OCI-LY1 (cell line): Measurements from ENCODE around the gene NAV2.

Experiments
- H2AFZ ChIP-seq: fragments of 200-600 bp; sonication (generic), shearing (Covaris generic); 2 replicates; pipeline ENCODE4 v1.6.0; 2014; ENCODE audit warnings: antibody characterized with exemption, mild to moderate bottlenecking, low read length
- H3F3A ChIP-seq: fragments of 200-600 bp; sonication (generic), shearing (Covaris generic); 2 replicates; pipeline ENCODE4 v1.6.0; 2014; ENCODE audit warnings: mild to moderate bottlenecking, antibody characterized with exemption, low read length, moderate library complexity; ENCODE audit not compliant: insufficient read depth
- H3K27ac ChIP-seq: fragments of 200-600 bp; sonication (generic); 2 replicates; pipeline ENCODE4 v1.5.1; 2014; ENCODE audit warnings: low read length, mixed run types, mild to moderate bottlenecking, low read depth; ENCODE audit not compliant: poor library complexity, severe bottlenecking
- H3K27me3 ChIP-seq: fragments of 200-600 bp; sonication (generic); 2 replicates; pipeline ENCODE4 v1.6.0; 2014; ENCODE audit warnings: antibody characterized with exemption, mild to moderate bottlenecking, low read length, moderate library complexity; ENCODE audit not compliant: insufficient read depth
- H3K36me3 ChIP-seq: fragments of 200-600 bp; sonication (generic); 2 replicates; pipeline ENCODE4 v1.6.1; 2014; ENCODE audit warnings: mild to moderate bottlenecking, antibody characterized with exemption, low read length, moderate library complexity, mixed read lengths; ENCODE audit not compliant: insufficient read depth
- H3K4me1 ChIP-seq: fragments of 200-600 bp; sonication (generic); 2 replicates; pipeline ENCODE4 v1.5.1; 2014; ENCODE audit warnings: mild to moderate bottlenecking, low read length, moderate library complexity; ENCODE audit not compliant: insufficient read depth, severe bottlenecking
- H3K4me2 ChIP-seq: fragments of 200-600 bp; sonication (generic), shearing (Covaris generic); 2 replicates; pipeline ENCODE4 v1.6.1; 2014; ENCODE audit warnings: low read length
- H3K4me3 ChIP-seq: fragments of 200-600 bp; sonication (generic); 2 replicates; pipeline ENCODE4 v1.5.1; 2014; ENCODE audit warnings: low read length, low read depth, mild to moderate bottlenecking, mixed read lengths; ENCODE audit not compliant: poor library complexity, severe bottlenecking
- H3K79me2 ChIP-seq: fragments of 200-600 bp; shearing (Covaris generic); 2 replicates; pipeline ENCODE4 v1.6.1; 2016; ENCODE audit warnings: mixed run types, low read length, mixed read lengths; ENCODE audit not compliant: insufficient read depth
- H3K9ac ChIP-seq: fragments of 200-600 bp; sonication (generic), shearing (Covaris generic); 2 replicates; pipeline ENCODE4 v1.6.1; 2014; ENCODE audit warnings: mild to moderate bottlenecking, low read length, mixed read lengths
- H3K9me2 ChIP-seq: fragments of 200-600 bp; sonication (generic), shearing (Covaris generic); 2 replicates; pipeline ENCODE4 v1.6.1; 2014; ENCODE audit warnings: low read depth, mild to moderate bottlenecking, low read length, mixed read lengths
- H3K9me3 ChIP-seq: fragments of 200-600 bp; shearing (Covaris generic); 2 replicates; pipeline ENCODE4 v1.6.1; 2014; ENCODE audit warnings: low read length, mixed read lengths
- H4K20me1 ChIP-seq: fragments of 200-600 bp; sonication (generic), shearing (Covaris generic); 2 replicates; pipeline ENCODE4 v1.6.0; 2016; ENCODE audit warnings: mild to moderate bottlenecking, low read length; ENCODE audit not compliant: insufficient read depth
- EZH2 ChIP-seq: fragments of 200-600 bp; sonication (generic), shearing (Covaris generic); IDR thresholded peaks from 2 replicates; pipeline ENCODE4 v1.8.0; 2017; ENCODE audit warnings: borderline replicate concordance, mixed run types, mild to moderate bottlenecking, antibody characterized with exemption, low read length, moderate library complexity, mixed read lengths
- TF ChIP-seq, protein P1 (sequence below): fragments of 200-600 bp; sonication (generic), shearing (Covaris generic); IDR thresholded peaks from 2 replicates; pipeline ENCODE4 v1.5.1; 2017; ENCODE audit warnings: mild to moderate bottlenecking, antibody characterized with exemption, low read length, moderate library complexity, mixed read lengths

NAV2 gene

DNA sequence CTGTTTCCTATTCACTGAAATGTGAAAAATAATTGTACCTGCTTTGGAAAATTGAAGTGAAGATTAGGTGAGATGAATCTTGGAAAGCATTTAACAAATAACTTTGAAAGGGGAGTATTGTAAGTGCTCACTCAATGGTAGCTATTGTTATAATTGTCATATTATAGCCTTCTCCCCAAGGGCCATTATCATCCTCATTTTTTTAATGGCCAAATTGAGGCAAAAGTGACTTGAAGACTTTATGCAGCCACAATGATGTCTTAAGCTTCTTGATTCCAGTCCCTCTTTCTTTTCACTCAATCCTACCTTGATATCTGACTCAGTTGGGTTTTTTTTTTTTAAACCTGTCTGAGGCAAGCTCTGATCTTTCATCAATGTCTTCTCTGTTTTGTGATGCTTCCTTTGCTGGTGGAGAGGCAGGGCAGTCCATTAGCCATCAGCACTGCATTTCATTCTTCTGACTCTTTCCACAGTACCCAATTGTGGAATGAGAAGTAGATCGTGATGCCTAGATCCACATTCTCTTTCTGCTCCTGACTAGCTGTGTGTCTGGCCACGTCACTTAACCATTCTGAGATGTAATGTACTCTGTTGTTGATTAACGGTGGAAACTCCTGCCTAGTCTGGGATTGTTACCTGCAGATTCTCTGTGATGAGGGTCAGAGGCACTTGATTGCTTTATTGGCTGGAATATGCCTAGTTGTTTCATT, 346.3 kb downstream of the NAV2 start:
- Histone ChIP-seq H3K27ac (no peak overlapping the region), H3F3A (no peaks in the 10 kb centered on the region), H3K4me2 (no peak overlapping the region), H3K4me3 (no peak overlapping the region), H3K4me1 (no peaks in the 10 kb centered on the region), H3K79me2 (no peaks in the 10 kb centered on the region), H3K9me3 (no peaks in the 10 kb centered on the region), H3K27me3 (peaks cover 3% of the 10 kb centered on the region; the same call in 1 of the 2 replicates), H4K20me1 (no peaks in the 10 kb centered on the region), H3K36me3 (no peaks in the 10 kb centered on the region), H3K9me2 (no peaks in the 10 kb centered on the region), H2AFZ (no peak overlapping the region), H3K9ac (no peak overlapping the region)
- TF ChIP-seq, protein P1, sequence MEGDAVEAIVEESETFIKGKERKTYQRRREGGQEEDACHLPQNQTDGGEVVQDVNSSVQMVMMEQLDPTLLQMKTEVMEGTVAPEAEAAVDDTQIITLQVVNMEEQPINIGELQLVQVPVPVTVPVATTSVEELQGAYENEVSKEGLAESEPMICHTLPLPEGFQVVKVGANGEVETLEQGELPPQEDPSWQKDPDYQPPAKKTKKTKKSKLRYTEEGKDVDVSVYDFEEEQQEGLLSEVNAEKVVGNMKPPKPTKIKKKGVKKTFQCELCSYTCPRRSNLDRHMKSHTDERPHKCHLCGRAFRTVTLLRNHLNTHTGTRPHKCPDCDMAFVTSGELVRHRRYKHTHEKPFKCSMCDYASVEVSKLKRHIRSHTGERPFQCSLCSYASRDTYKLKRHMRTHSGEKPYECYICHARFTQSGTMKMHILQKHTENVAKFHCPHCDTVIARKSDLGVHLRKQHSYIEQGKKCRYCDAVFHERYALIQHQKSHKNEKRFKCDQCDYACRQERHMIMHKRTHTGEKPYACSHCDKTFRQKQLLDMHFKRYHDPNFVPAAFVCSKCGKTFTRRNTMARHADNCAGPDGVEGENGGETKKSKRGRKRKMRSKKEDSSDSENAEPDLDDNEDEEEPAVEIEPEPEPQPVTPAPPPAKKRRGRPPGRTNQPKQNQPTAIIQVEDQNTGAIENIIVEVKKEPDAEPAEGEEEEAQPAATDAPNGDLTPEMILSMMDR: no peak
- no peak for TF ChIP-seq EZH2

DNA sequence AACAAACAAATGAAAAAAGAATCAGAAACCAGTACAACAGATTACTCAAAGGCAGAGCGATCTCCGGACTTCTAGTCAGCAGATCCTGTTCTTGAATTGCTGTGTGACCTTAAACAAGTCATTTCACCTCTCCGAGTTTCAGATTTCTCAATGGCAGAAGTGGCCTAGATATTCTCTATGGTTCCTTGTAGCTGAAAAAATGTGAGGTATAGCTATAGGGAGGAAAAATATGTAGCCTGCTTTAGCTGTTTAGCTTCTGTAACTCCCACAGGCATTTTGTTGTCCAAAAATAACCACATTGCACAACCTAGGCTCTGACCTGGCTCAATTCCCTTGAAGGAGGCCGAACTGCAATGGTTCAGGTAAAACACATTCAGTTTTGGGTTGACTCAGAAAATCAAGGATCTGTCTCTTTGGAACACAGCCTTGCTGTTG, 347.0 kb downstream of the NAV2 start:
- no peaks in the 10 kb centered on the region for H3K9me2 ChIP-seq
- no peak for TF ChIP-seq EZH2
- TF ChIP-seq, protein P1: no peak
- H3K36me3 ChIP-seq: no peaks in the 10 kb centered on the region
- no peaks in the 10 kb centered on the region for H3K79me2 ChIP-seq
- H4K20me1 ChIP-seq: no peaks in the 10 kb centered on the region
- H3K4me1 ChIP-seq: no peaks in the 10 kb centered on the region
- H3F3A ChIP-seq: no peaks in the 10 kb centered on the region
- H3K9me3 ChIP-seq: no peaks in the 10 kb centered on the region
- H3K4me3 ChIP-seq: no peak overlapping the region
- no peak overlapping the region for H2AFZ ChIP-seq
- no peak overlapping the region for H3K4me2 ChIP-seq
- no peak overlapping the region for H3K9ac ChIP-seq
- H3K27ac ChIP-seq: no peak overlapping the region
- peaks cover 3% of the 10 kb centered on the region; the same call in 1 of the 2 replicates for H3K27me3 ChIP-seq

DNA sequence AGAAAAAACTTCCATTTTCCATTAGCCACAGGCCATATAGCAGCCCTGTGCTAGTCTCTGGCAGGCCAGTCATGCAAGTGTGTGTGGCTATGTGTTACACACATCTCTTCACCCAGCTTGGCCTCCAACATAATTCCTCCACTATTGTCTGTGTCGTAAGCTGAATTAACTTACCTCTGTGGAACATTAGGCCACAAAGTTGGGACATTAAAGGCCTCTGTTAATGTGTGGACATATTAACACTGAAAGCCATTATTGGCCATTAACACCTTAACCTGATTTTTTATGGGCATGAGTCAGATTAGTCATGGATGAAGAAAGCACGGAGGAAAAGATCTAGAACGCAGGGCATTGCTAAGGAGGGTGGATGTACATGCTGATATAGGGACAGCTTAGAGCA, 347.5 kb downstream of the NAV2 start:
- no peaks in the 10 kb centered on the region for H3K4me1 ChIP-seq
- no peak overlapping the region for H3K27ac ChIP-seq
- H3F3A ChIP-seq: no peaks in the 10 kb centered on the region
- peaks cover 3% of the 10 kb centered on the region; the same call in 1 of the 2 replicates for H3K27me3 ChIP-seq
- no peaks in the 10 kb centered on the region for H3K79me2 ChIP-seq
- H3K4me2 ChIP-seq: no peak overlapping the region
- H4K20me1 ChIP-seq: no peaks in the 10 kb centered on the region
- no peaks in the 10 kb centered on the region for H3K9me2 ChIP-seq
- H3K4me3 ChIP-seq: no peak overlapping the region
- H2AFZ ChIP-seq: no peak overlapping the region
- no peaks in the 10 kb centered on the region for H3K9me3 ChIP-seq
- no peaks in the 10 kb centered on the region for H3K36me3 ChIP-seq
- H3K9ac ChIP-seq: no peak overlapping the region
- TF ChIP-seq, protein P1: no peak
- no peak for TF ChIP-seq EZH2
